Mammary epithelial cell (primary cell): ENCODE data around the gene ADCY7.

Experiments
- EZH2 ChIP-seq: IDR thresholded peaks from 2 replicates; pipeline ENCODE4 v1.6.1; 2012; ENCODE audit warnings: low read length, inconsistent platforms, borderline replicate concordance
- TF ChIP-seq, protein P1 (sequence below), 2 donors: IDR thresholded peaks in 1 of 2; conservative IDR thresholded peaks in 1 of 2; 2 replicates each; pipeline ENCODE4 v1.5.1; 2011 to 2012; ENCODE audit warnings: inconsistent platforms in 2 of 2, low read length in 2 of 2, mild to moderate bottlenecking in 2 of 2, control low read depth in 1 of 2, low read depth in 1 of 2; ENCODE audit not compliant: insufficient read depth in 1 of 2; ENCODE audit errors: extremely low read depth in 1 of 2

- no peak for TF ChIP-seq EZH2
- TF ChIP-seq, protein P1, sequence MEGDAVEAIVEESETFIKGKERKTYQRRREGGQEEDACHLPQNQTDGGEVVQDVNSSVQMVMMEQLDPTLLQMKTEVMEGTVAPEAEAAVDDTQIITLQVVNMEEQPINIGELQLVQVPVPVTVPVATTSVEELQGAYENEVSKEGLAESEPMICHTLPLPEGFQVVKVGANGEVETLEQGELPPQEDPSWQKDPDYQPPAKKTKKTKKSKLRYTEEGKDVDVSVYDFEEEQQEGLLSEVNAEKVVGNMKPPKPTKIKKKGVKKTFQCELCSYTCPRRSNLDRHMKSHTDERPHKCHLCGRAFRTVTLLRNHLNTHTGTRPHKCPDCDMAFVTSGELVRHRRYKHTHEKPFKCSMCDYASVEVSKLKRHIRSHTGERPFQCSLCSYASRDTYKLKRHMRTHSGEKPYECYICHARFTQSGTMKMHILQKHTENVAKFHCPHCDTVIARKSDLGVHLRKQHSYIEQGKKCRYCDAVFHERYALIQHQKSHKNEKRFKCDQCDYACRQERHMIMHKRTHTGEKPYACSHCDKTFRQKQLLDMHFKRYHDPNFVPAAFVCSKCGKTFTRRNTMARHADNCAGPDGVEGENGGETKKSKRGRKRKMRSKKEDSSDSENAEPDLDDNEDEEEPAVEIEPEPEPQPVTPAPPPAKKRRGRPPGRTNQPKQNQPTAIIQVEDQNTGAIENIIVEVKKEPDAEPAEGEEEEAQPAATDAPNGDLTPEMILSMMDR (conservative IDR thresholded peaks at IDR 0.05 in 1 of 2, IDR thresholded peaks at IDR 0.05 in 1 of 2; ENCODE audit: extremely low read depth in 1 of 2, insufficient read depth in 1 of 2, low read depth in 1 of 2, low read length in 2 of 2) = no peak
These were observed 1.3 kb downstream of the ADCY7 start for GRCh38 chr16:50267651-50268050.
